ENCODE measurements around the gene PDIA6. TPM values are rescaled to one million over a fixed set of nuclear protein-coding genes. Genes with fewer than 3 reads are reported as not detected.
"Not testable (repeated sequence)": the region's sequence is repeated elsewhere in the genome, so short reads cannot be mapped to it uniquely, and the experiment has no call there.

The PDIA6 gene
- total RNA-seq, 1 experiment from 2014 or later = 314 TPM

GRCh38 chr2:10810202-10811161 is 2.1 kb downstream of the PDIA6 start:
- CTCF ChIA-PET = no interaction called here
- Histone ChIP-seq H3K4me1 (ENCODE audit: insufficient read depth, low read length, poor library complexity, severe bottlenecking) (peaks cover 21% of the 10 kb centered on the region), H3K9me3 (ENCODE audit: low read depth, low read length, poor library complexity, severe bottlenecking) (no peaks in the 10 kb centered on the region), H3K27ac (ENCODE audit: low read depth, low read length, poor library complexity, severe bottlenecking) (peak overlapping the region; percentile 97), H3K27me3 (replicated peaks; ENCODE audit: insufficient read depth, low read depth, low read length, poor library complexity) (no peaks in the 10 kb centered on the region), H3K4me3 (ENCODE audit: low read depth, low read length, poor library complexity, severe bottlenecking) (peak overlapping the region; percentile 98), H3K36me3 (ENCODE audit: insufficient read depth, low read length, poor library complexity, severe bottlenecking) (peaks cover 9% of the 10 kb centered on the region)
- BruUV-seq (replicated peaks) = TSS peak; percentile 24
- TF ChIP-seq EZH2 (IDR thresholded peaks at IDR 0.05; ENCODE audit: borderline replicate concordance, low read depth, low read length, poor library complexity, severe bottlenecking) (no peak), CTCF (conservative IDR thresholded peaks at IDR 0.05; ENCODE audit: low read depth, low read length) (no peak)
- POLR2A ChIA-PET (ENCODE audit: low non-redundant PET) = no interaction called here
- intact Hi-C loops (cut with micrococcal nuclease; ENCODE audit: unreplicated experiment) = no loop called here
- no peak for DNase-seq (ENCODE audit: low spot score)

GRCh38 chr2:10806543-10806942 is 6.0 kb downstream of the PDIA6 start:
- Histone ChIP-seq H3K27ac (ENCODE audit: low read depth, low read length, poor library complexity, severe bottlenecking) (no peak overlapping the region), H3K36me3 (ENCODE audit: insufficient read depth, low read length, poor library complexity, severe bottlenecking) (peaks cover 20% of the 10 kb centered on the region), H3K27me3 (replicated peaks; ENCODE audit: insufficient read depth, low read depth, low read length, poor library complexity) (no peaks in the 10 kb centered on the region), H3K4me3 (ENCODE audit: low read depth, low read length, poor library complexity, severe bottlenecking) (no peak overlapping the region), H3K4me1 (ENCODE audit: insufficient read depth, low read length, poor library complexity, severe bottlenecking) (peaks cover 13% of the 10 kb centered on the region), H3K9me3 (ENCODE audit: low read depth, low read length, poor library complexity, severe bottlenecking) (no peaks in the 10 kb centered on the region)
- intact Hi-C loops (cut with micrococcal nuclease; ENCODE audit: unreplicated experiment) = no loop called here
- CTCF ChIA-PET = no interaction called here
- TF ChIP-seq CTCF (conservative IDR thresholded peaks at IDR 0.05; ENCODE audit: low read depth, low read length) (no peak), EZH2 (IDR thresholded peaks at IDR 0.05; ENCODE audit: borderline replicate concordance, low read depth, low read length, poor library complexity, severe bottlenecking) (no peak)
- POLR2A ChIA-PET (ENCODE audit: low non-redundant PET) = no interaction called here
- BruUV-seq (replicated peaks) = no TSS peak
- DNase-seq (ENCODE audit: low spot score) = no peak

GRCh38 chr2:10805990-10806389 is 6.6 kb downstream of the PDIA6 start:
- POLR2A ChIA-PET (ENCODE audit: low non-redundant PET); intact Hi-C loops (cut with micrococcal nuclease; ENCODE audit: unreplicated experiment): not testable (repeated sequence)

More at GRCh38 chr2:10805990-10806389, 6.6 kb downstream of the PDIA6 start:
- not testable (repeated sequence) for H3K4me3 ChIP-seq (ENCODE audit: low read depth, low read length, poor library complexity, severe bottlenecking); H3K27me3 ChIP-seq (replicated peaks; ENCODE audit: insufficient read depth, low read depth, low read length, poor library complexity); BruUV-seq (replicated peaks); H3K9me3 ChIP-seq (ENCODE audit: low read depth, low read length, poor library complexity, severe bottlenecking); H3K27ac ChIP-seq (ENCODE audit: low read depth, low read length, poor library complexity, severe bottlenecking); DNase-seq (ENCODE audit: low spot score)
- CTCF ChIA-PET = interaction anchor here (0.6 kb wide), 1 partner anchor 327 kb away, joined by 3 read pairs; a partner anchor contains a TSS
- peaks cover 13% of the 10 kb centered on the region for H3K4me1 ChIP-seq (ENCODE audit: insufficient read depth, low read length, poor library complexity, severe bottlenecking)
- H3K36me3 ChIP-seq (ENCODE audit: insufficient read depth, low read length, poor library complexity, severe bottlenecking) = peaks cover 26% of the 10 kb centered on the region

Data from A673 (cell line).